Suprapubic skin (tissue), 4 donors: ENCODE results near the gene EIF5. TPM values are rescaled to one million over a fixed set of nuclear protein-coding genes. Genes with fewer than 3 reads are reported as not detected.

ENCODE experiments used
- DNase-seq, 2 donors: peaks; one replicate each; pipeline ENCODE4 v3.0.0-alpha.2; 2019; ENCODE audit warnings: low spot score in 2 of 2
- H3K27ac ChIP-seq: fragments of 200-600 bp; sonication (generic); one replicate; pipeline ENCODE4 v1.5.1; 2019
- H3K27me3 ChIP-seq: fragments of 200-600 bp; sonication (generic); one replicate; pipeline ENCODE4 v1.5.1; 2019
- H3K36me3 ChIP-seq: fragments of 200-600 bp; sonication (generic); one replicate; pipeline ENCODE4 v1.5.1; 2019
- H3K4me1 ChIP-seq: fragments of 200-600 bp; sonication (generic); one replicate; pipeline ENCODE4 v1.5.1; 2019
- H3K4me3 ChIP-seq: fragments of 200-600 bp; sonication (generic); one replicate; pipeline ENCODE4 v1.5.1; 2019; ENCODE audit warnings: mild to moderate bottlenecking
- H3K9me3 ChIP-seq: fragments of 200-600 bp; sonication (generic); one replicate; pipeline ENCODE4 v1.5.1; 2019
- CTCF ChIP-seq, 2 donors: fragments of 200-600 bp in 1 of 2; fragments of 450-650 bp in 1 of 2; sonication (generic) in 1 of 2; IDR thresholded peaks; one replicate each; pipeline ENCODE4 v1.5.1; 2016 to 2019; ENCODE audit warnings: antibody characterized with exemption in 2 of 2, mild to moderate bottlenecking in 1 of 2, moderate library complexity in 1 of 2
- EP300 ChIP-seq: sonication (generic); formaldehyde crosslinking; IDR thresholded peaks from one replicate; pipeline ENCODE4 v1.6.1; 2017; ENCODE audit warnings: antibody characterized with exemption
- POLR2A ChIP-seq, 2 donors: fragments of 450-650 bp; IDR thresholded peaks; one replicate each; pipeline ENCODE4 v1.6.1; 2017; ENCODE audit warnings: antibody characterized with exemption in 2 of 2, mild to moderate bottlenecking in 2 of 2, moderate library complexity in 2 of 2
- POLR2AphosphoS5 ChIP-seq, 3 donors: sonication (generic); formaldehyde crosslinking; IDR thresholded peaks; one replicate each; pipeline ENCODE4 v1.6.1; 2017; ENCODE audit warnings: antibody characterized with exemption in 3 of 3
- WGBS: methylation state at CpG from one replicate; pipeline ENCODE4 v1.1.5; 2018; 5-methylcytosine and 5-hydroxymethylcytosine counted together
- total RNA-seq, 4 donors: library from RNA; depleted of rRNA; stranded (reverse); fragments of >200 nt; gene quantifications; one replicate each; pipeline ENCODE4 v1.1.0, GENCODE V29; 2016

The EIF5 gene
- total RNA-seq, 4 donors from 2014 or later = 167 to 241 (median 194) TPM

- no peak for TF ChIP-seq POLR2A (IDR thresholded peaks at IDR 0.05)
- no peak for TF ChIP-seq CTCF (IDR thresholded peaks at IDR 0.05)
- TF ChIP-seq POLR2AphosphoS5 (IDR thresholded peaks at IDR 0.05) = no peak
- no peak for TF ChIP-seq EP300
- no peaks in the 10 kb centered on the region for H3K9me3 ChIP-seq
- no peak for DNase-seq
- no peak overlapping the region for H3K4me3 ChIP-seq
- 81% methylated on average over 10 of the region's 16 CpGs for WGBS
- H3K4me1 ChIP-seq = no peaks in the 10 kb centered on the region
- no peak overlapping the region for H3K27ac ChIP-seq
- no peaks in the 10 kb centered on the region for H3K36me3 ChIP-seq
- H3K27me3 ChIP-seq = peaks cover 13% of the 10 kb centered on the region
Observed at GRCh38 chr14:103288076-103288766, 45.8 kb upstream of the EIF5 start.

GRCh38 chr14:103290056-103290455, 44.0 kb upstream of the EIF5 start:
- H3K4me3 ChIP-seq = no peak overlapping the region
- TF ChIP-seq POLR2A (IDR thresholded peaks at IDR 0.05) (no peak), POLR2AphosphoS5 (IDR thresholded peaks at IDR 0.05) (no peak), EP300 (no peak), CTCF (IDR thresholded peaks at IDR 0.05) (no peak)
- H3K4me1 ChIP-seq = no peaks in the 10 kb centered on the region
- no peak overlapping the region for H3K27ac ChIP-seq
- peak in 1 of 2 donors; percentile 54 for DNase-seq
- 96% methylated on average over 3 of the region's 4 CpGs for WGBS
- H3K36me3 ChIP-seq = no peaks in the 10 kb centered on the region
- H3K9me3 ChIP-seq = no peaks in the 10 kb centered on the region
- H3K27me3 ChIP-seq = peaks cover 16% of the 10 kb centered on the region

- H3K9me3 ChIP-seq = no peaks in the 10 kb centered on the region
- 80% methylated on average over 1 of the region's 5 CpGs for WGBS
- no peak overlapping the region for H3K27ac ChIP-seq
- no peak overlapping the region for H3K4me3 ChIP-seq
- H3K36me3 ChIP-seq = no peaks in the 10 kb centered on the region
- DNase-seq = no peak
- H3K27me3 ChIP-seq = peaks cover 16% of the 10 kb centered on the region
- no peak for TF ChIP-seq POLR2AphosphoS5 (IDR thresholded peaks at IDR 0.05)
- TF ChIP-seq POLR2A (IDR thresholded peaks at IDR 0.05) = no peak
- TF ChIP-seq EP300 = no peak
- TF ChIP-seq CTCF (IDR thresholded peaks at IDR 0.05) = no peak
- H3K4me1 ChIP-seq = no peaks in the 10 kb centered on the region
Observed at GRCh38 chr14:103290494-103290893, 43.5 kb upstream of the EIF5 start.

- H3K9me3 ChIP-seq = no peaks in the 10 kb centered on the region
- no peak overlapping the region for H3K4me3 ChIP-seq
- no peaks in the 10 kb centered on the region for H3K4me1 ChIP-seq
- TF ChIP-seq EP300 (no peak), CTCF (IDR thresholded peaks at IDR 0.05) (no peak), POLR2A (IDR thresholded peaks at IDR 0.05) (no peak), POLR2AphosphoS5 (IDR thresholded peaks at IDR 0.05) (no peak)
- peaks cover 13% of the 10 kb centered on the region for H3K27me3 ChIP-seq
- no peak for DNase-seq
- no peak overlapping the region for H3K27ac ChIP-seq
- no peaks in the 10 kb centered on the region for H3K36me3 ChIP-seq
- no CpG with 5 or more reads among the region's 3 CpGs for WGBS
Observed at GRCh38 chr14:103290961-103291360, 43.1 kb upstream of the EIF5 start.

GRCh38 chr14:103292426-103293374, 41.3 kb upstream of the EIF5 start:
- TF ChIP-seq EP300 = no peak
- TF ChIP-seq POLR2A (IDR thresholded peaks at IDR 0.05) = no peak
- peak; percentile 85 to 91 for TF ChIP-seq CTCF (IDR thresholded peaks at IDR 0.05)
- peak in 1 of 2 donors; percentile 83 for DNase-seq
- Histone ChIP-seq H3K9me3 (no peaks in the 10 kb centered on the region), H3K4me1 (no peaks in the 10 kb centered on the region), H3K4me3 (no peak overlapping the region), H3K27ac (no peak overlapping the region), H3K27me3 (peaks cover 16% of the 10 kb centered on the region), H3K36me3 (no peaks in the 10 kb centered on the region)
- 26% methylated on average over 8 of the region's 10 CpGs for WGBS
